C4-2B (cell line): Measurements from ENCODE around the gene RAB11FIP4.

Experiments used
- H3K27ac ChIP-seq: fragments of 450-650 bp; 2 replicates; pipeline ENCODE4 v1.5.1; 2017
- CTCF ChIP-seq: fragments of 450-650 bp; conservative IDR thresholded peaks from 2 replicates; pipeline ENCODE4 v1.5.1; 2017; ENCODE audit warnings: mild to moderate bottlenecking
- ZFX ChIP-seq: fragments of 450-650 bp; IDR thresholded peaks from 2 replicates; pipeline ENCODE4 v1.6.1; 2017

RAB11FIP4 gene

GRCh38 chr17:31425282-31426040 lies 34.0 kb downstream of the RAB11FIP4 start:
- H3K27ac ChIP-seq, result no peak overlapping the region
- TF ChIP-seq ZFX (no peak), CTCF (no peak)

GRCh38 chr17:31427684-31428083 lies 36.2 kb downstream of the RAB11FIP4 start:
- TF ChIP-seq CTCF, result no peak
- TF ChIP-seq ZFX, result no peak
- H3K27ac ChIP-seq, result no peak overlapping the region

GRCh38 chr17:31428111-31428510 lies 36.6 kb downstream of the RAB11FIP4 start:
- TF ChIP-seq CTCF, result no peak
- no peak for TF ChIP-seq ZFX
- no peak overlapping the region for H3K27ac ChIP-seq

GRCh38 chr17:31428512-31428911 lies 37.0 kb downstream of the RAB11FIP4 start:
- no peak overlapping the region for H3K27ac ChIP-seq
- no peak for TF ChIP-seq CTCF
- no peak for TF ChIP-seq ZFX

GRCh38 chr17:31431098-31431851 lies 39.8 kb downstream of the RAB11FIP4 start:
- H3K27ac ChIP-seq, result no peak overlapping the region
- TF ChIP-seq CTCF, result no peak
- no peak for TF ChIP-seq ZFX

GRCh38 chr17:31431852-31432658 lies 40.6 kb downstream of the RAB11FIP4 start:
- TF ChIP-seq ZFX (no peak), CTCF (no peak)

More at GRCh38 chr17:31431852-31432658, 40.6 kb downstream of the RAB11FIP4 start:
- H3K27ac ChIP-seq, result no peak overlapping the region
